ENCODE results near the gene KCNK17.

KCNK17 gene

DNA sequence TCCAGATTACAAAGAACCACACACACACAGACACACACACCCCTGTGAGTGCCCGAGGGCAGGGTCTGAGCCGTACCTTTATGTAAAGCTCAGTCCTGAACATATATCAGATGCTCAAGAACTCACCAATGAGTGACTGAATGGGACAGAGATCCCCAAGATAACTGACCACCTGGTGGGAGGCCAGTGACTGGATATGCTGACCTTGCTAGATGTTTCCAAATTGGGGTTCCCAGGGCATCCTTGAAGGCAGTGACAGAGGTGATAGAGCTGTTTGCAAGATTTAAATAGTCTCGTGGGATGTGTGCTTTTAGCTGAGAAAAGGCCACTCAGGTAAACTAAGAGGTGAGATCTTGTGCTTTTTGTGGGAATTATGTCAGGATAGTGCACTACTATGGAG is 39.3 kb downstream of the KCNK17 start:
- H3K27ac ChIP-seq: no peak overlapping the region
- CTCF ChIA-PET: interaction anchor here (0.6 kb wide), 1 partner anchor 11 kb away, joined by 3 read pairs; no protein-coding TSS in a partner anchor
- POLR2A ChIA-PET (ENCODE audit: low non-redundant PET): no interaction called here
- no peak for DNase-seq (ENCODE audit: low spot score)
- TF ChIP-seq, protein P1, sequence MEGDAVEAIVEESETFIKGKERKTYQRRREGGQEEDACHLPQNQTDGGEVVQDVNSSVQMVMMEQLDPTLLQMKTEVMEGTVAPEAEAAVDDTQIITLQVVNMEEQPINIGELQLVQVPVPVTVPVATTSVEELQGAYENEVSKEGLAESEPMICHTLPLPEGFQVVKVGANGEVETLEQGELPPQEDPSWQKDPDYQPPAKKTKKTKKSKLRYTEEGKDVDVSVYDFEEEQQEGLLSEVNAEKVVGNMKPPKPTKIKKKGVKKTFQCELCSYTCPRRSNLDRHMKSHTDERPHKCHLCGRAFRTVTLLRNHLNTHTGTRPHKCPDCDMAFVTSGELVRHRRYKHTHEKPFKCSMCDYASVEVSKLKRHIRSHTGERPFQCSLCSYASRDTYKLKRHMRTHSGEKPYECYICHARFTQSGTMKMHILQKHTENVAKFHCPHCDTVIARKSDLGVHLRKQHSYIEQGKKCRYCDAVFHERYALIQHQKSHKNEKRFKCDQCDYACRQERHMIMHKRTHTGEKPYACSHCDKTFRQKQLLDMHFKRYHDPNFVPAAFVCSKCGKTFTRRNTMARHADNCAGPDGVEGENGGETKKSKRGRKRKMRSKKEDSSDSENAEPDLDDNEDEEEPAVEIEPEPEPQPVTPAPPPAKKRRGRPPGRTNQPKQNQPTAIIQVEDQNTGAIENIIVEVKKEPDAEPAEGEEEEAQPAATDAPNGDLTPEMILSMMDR (conservative IDR thresholded peaks at IDR 0.05; ENCODE audit: low read depth): no peak

DNA sequence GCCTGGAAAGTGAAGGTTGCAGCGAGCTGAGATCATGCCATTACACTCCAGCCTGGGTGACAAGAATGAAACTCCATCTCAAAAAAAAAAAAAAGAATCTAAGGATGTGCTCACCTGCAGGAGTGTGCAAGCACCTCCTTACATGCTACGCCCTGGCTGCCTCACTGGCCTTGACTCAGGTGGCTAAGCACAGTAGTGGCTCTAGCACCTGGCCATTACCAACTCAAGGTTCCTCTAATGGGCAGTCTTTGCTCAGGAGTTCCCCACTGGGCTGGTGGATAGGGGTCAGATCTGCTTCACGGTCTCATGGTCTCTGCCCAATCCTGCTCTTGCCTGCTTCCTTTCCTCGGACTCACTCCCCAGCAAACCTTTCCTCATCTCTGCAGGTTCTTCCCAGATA is 39.7 kb downstream of the KCNK17 start:
- H3K27ac ChIP-seq: no peak overlapping the region
- POLR2A ChIA-PET (ENCODE audit: low non-redundant PET): no interaction called here
- CTCF ChIA-PET: interaction anchor here (0.6 kb wide), 1 partner anchor 11 kb away, joined by 3 read pairs; no protein-coding TSS in a partner anchor
- DNase-seq (ENCODE audit: low spot score): no peak
- TF ChIP-seq, protein P1 (conservative IDR thresholded peaks at IDR 0.05; ENCODE audit: low read depth): no peak

GRCh38 chr6:39273406-39273821 is 40.8 kb downstream of the KCNK17 start:
- TF ChIP-seq, protein P1 (conservative IDR thresholded peaks at IDR 0.05; ENCODE audit: low read depth): no peak
- no peak overlapping the region for H3K27ac ChIP-seq
- POLR2A ChIA-PET (ENCODE audit: low non-redundant PET): no interaction called here
- DNase-seq (ENCODE audit: low spot score): no peak
- CTCF ChIA-PET: no interaction called here

GRCh38 chr6:39269961-39270360 is 44.3 kb downstream of the KCNK17 start:
- no peak overlapping the region for H3K27ac ChIP-seq
- TF ChIP-seq, protein P1 (conservative IDR thresholded peaks at IDR 0.05; ENCODE audit: low read depth): no peak
- POLR2A ChIA-PET (ENCODE audit: low non-redundant PET): no interaction called here
- CTCF ChIA-PET: interaction anchor here (0.6 kb wide), 1 partner anchor 10 kb away, joined by 5 read pairs; no protein-coding TSS in a partner anchor
- DNase-seq (ENCODE audit: low spot score): no peak

DNA sequence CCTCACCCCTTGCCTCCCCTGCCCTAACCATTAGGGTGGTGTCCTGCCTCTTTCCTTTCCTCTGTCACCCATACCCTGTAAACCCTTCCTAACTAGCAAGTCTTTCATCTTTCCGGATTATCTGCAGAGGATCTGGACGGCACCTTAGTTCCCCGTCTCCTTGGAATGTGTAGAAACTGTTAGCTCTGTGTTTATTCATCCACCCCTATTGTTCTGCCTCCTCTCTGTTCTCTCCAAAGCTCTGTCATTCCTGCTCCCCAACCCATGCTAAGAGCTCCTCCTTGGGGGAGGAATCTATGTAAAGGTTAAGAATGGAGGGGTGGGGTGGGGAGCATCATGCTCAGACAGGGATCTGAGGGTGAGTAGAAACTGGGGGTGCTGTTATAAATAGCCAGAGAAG is 45.5 kb downstream of the KCNK17 start:
- POLR2A ChIA-PET (ENCODE audit: low non-redundant PET): no interaction called here
- H3K27ac ChIP-seq: no peak overlapping the region
- TF ChIP-seq, protein P1 (conservative IDR thresholded peaks at IDR 0.05; ENCODE audit: low read depth): no peak
- no peak for DNase-seq (ENCODE audit: low spot score)
- CTCF ChIA-PET: no interaction called here

- ChIA-PET POLR2A (ENCODE audit: low non-redundant PET) (no interaction called here), CTCF (no interaction called here)
- DNase-seq (ENCODE audit: low spot score): no peak
- no peak overlapping the region for H3K27ac ChIP-seq
- TF ChIP-seq, protein P1 (conservative IDR thresholded peaks at IDR 0.05; ENCODE audit: low read depth): no peak
Measured at GRCh38 chr6:39268171-39268570, 46.0 kb downstream of the KCNK17 start.

Data from RWPE1 (cell line).